ENCODE data around the gene FGF18. TPM values are rescaled to one million over a fixed set of nuclear protein-coding genes. Genes with fewer than 3 reads are reported as not detected.
"Not testable (repeated sequence)": the region's sequence is repeated elsewhere in the genome, so short reads cannot be mapped to it uniquely, and the experiment has no call there.

FGF18 gene
- total and polyA plus RNA-seq, 9 donors, result 0.27 to 7.9 (median 0.53) TPM; not detected in 1

- no peak for DNase-seq
- TF ChIP-seq EP300 (IDR thresholded peaks at IDR 0.05), result no peak
- TF ChIP-seq CTCF (IDR thresholded peaks at IDR 0.05), result no peak
- no peak overlapping the region for H3K27ac ChIP-seq
- no peaks in the 10 kb centered on the region for H3K9me3 ChIP-seq
- H3K27me3 ChIP-seq, result no peaks in the 10 kb centered on the region
- 86 to 92% (median 91%) methylated on average over 4 of the region's 4 CpGs for WGBS, 3 donors
- no peak overlapping the region for H3K4me3 ChIP-seq
- intact Hi-C loops (cut with DNase I), result no loop called here
- H3K36me3 ChIP-seq, result no peaks in the 10 kb centered on the region
- peaks cover 10% of the 10 kb centered on the region for H3K4me1 ChIP-seq (ENCODE audit: insufficient read depth)
These were observed 26.8 kb upstream of the FGF18 start for GRCh38 chr5:171392585-171393159.

GRCh38 chr5:171395042-171395441 lies 24.4 kb upstream of the FGF18 start:
- peaks cover 10% of the 10 kb centered on the region for H3K4me1 ChIP-seq (ENCODE audit: insufficient read depth)
- intact Hi-C loops (cut with DNase I), result no loop called here
- no peak overlapping the region for H3K27ac ChIP-seq
- 93 to 94% (median 93%) methylated on average over 7 of the region's 7 CpGs for WGBS, 3 donors
- H3K9me3 ChIP-seq, result no peaks in the 10 kb centered on the region
- H3K36me3 ChIP-seq, result no peaks in the 10 kb centered on the region
- no peaks in the 10 kb centered on the region for H3K27me3 ChIP-seq
- no peak overlapping the region for H3K4me3 ChIP-seq
- no peak for DNase-seq
- no peak for TF ChIP-seq POLR2A (IDR thresholded peaks at IDR 0.05)
- no peak for TF ChIP-seq EP300 (IDR thresholded peaks at IDR 0.05)
- TF ChIP-seq CTCF (IDR thresholded peaks at IDR 0.05), result no peak

- DNase-seq; H3K27ac ChIP-seq; H3K36me3 ChIP-seq; intact Hi-C loops (cut with DNase I); H3K4me1 ChIP-seq (ENCODE audit: insufficient read depth); H3K9me3 ChIP-seq; H3K27me3 ChIP-seq; H3K4me3 ChIP-seq: not testable (repeated sequence)
- 82 to 89% (median 89%) methylated on average over 11 of the region's 11 CpGs for WGBS, 3 donors
These were observed 22.9 kb upstream of the FGF18 start for GRCh38 chr5:171396583-171396982.

- H3K4me3 ChIP-seq, result no peak overlapping the region
- DNase-seq, result no peak
- TF ChIP-seq CTCF (IDR thresholded peaks at IDR 0.05), result no peak
- TF ChIP-seq EP300 (IDR thresholded peaks at IDR 0.05), result no peak
- no peak for TF ChIP-seq POLR2A (IDR thresholded peaks at IDR 0.05)
- H3K27ac ChIP-seq, result no peak overlapping the region
- H3K27me3 ChIP-seq, result no peaks in the 10 kb centered on the region
- WGBS, 3 donors, result 82 to 89% (median 87%) methylated on average over 2 of the region's 2 CpGs
- peaks cover 1% of the 10 kb centered on the region for H3K4me1 ChIP-seq (ENCODE audit: insufficient read depth)
- no peaks in the 10 kb centered on the region for H3K9me3 ChIP-seq
- intact Hi-C loops (cut with DNase I), result no loop called here
- no peaks in the 10 kb centered on the region for H3K36me3 ChIP-seq
These were observed 22.3 kb upstream of the FGF18 start for GRCh38 chr5:171397190-171397589.

- Histone ChIP-seq H3K4me3 (no peak overlapping the region), H3K27ac (no peak overlapping the region), H3K4me1 (ENCODE audit: insufficient read depth) (no peaks in the 10 kb centered on the region), H3K27me3 (no peaks in the 10 kb centered on the region), H3K36me3 (no peaks in the 10 kb centered on the region), H3K9me3 (no peaks in the 10 kb centered on the region)
- 85 to 95% (median 87%) methylated on average over 4 of the region's 4 CpGs for WGBS, 3 donors
- intact Hi-C loops (cut with DNase I), result no loop called here
- TF ChIP-seq POLR2A (IDR thresholded peaks at IDR 0.05) (no peak), EP300 (IDR thresholded peaks at IDR 0.05) (no peak), CTCF (IDR thresholded peaks at IDR 0.05) (no peak)
- no peak for DNase-seq
These were observed 21.8 kb upstream of the FGF18 start for GRCh38 chr5:171397599-171397998.

- H3K9me3 ChIP-seq; H3K27me3 ChIP-seq; H3K36me3 ChIP-seq; intact Hi-C loops (cut with DNase I); H3K27ac ChIP-seq; H3K4me3 ChIP-seq; DNase-seq; H3K4me1 ChIP-seq (ENCODE audit: insufficient read depth): not testable (repeated sequence)
- 94 to 98% (median 95%) methylated on average over 9 of the region's 9 CpGs for WGBS, 3 donors
These were observed 20.8 kb upstream of the FGF18 start for GRCh38 chr5:171398660-171399059.
